Tibial artery (tissue), 4 donors: ENCODE results near the gene DDI2.
A peak's percentile ranks its signal among the peaks of the same experiment; 100 is the strongest.

ENCODE experiments used
- DNase-seq, 2 donors: peaks; one replicate each; pipeline ENCODE4 v3.0.0-alpha.2; 2019
- H3K27ac ChIP-seq, 2 donors: fragments of 200-600 bp; sonication (generic) in 1 of 2; 1 replicate in 1 of 2; 2 replicates in 1 of 2; pipeline ENCODE4 v1.5.1; 2018 to 2019; ENCODE audit warnings: mild to moderate bottlenecking in 1 of 2
- H3K27me3 ChIP-seq, 2 donors: fragments of 200-600 bp; sonication (generic) in 1 of 2; one replicate each; pipeline versions ENCODE4 v1.5.1 to v1.6.0; 2016 to 2019
- H3K36me3 ChIP-seq, 3 donors: fragments of 200-600 bp; sonication (generic) in 2 of 3; one replicate each; pipeline ENCODE4 v1.5.1; 2016 to 2019; ENCODE audit warnings: mild to moderate bottlenecking in 2 of 3
- H3K4me1 ChIP-seq, 4 donors: fragments of 200-600 bp; sonication (generic) in 2 of 4; 1 replicate in 3 of 4; 2 replicates in 1 of 4; pipeline ENCODE4 v1.5.1; 2016 to 2019
- H3K4me3 ChIP-seq, 2 donors: fragments of 200-600 bp; sonication (generic) in 1 of 2; 1 replicate in 1 of 2; 2 replicates in 1 of 2; pipeline ENCODE4 v1.5.1; 2018 to 2019; ENCODE audit warnings: mild to moderate bottlenecking in 2 of 2
- H3K9me3 ChIP-seq, 3 donors: fragments of 200-600 bp; sonication (generic) in 1 of 3; one replicate each; pipeline ENCODE4 v1.5.1; 2016 to 2019
- CTCF ChIP-seq, 2 experiments: fragments of 200-600 bp in 1 of 2; fragments of 450-650 bp in 1 of 2; IDR thresholded peaks; one replicate each; pipeline ENCODE4 v1.5.1; 2017 to 2019; ENCODE audit warnings: antibody characterized with exemption in 2 of 2, mild to moderate bottlenecking in 1 of 2, moderate library complexity in 1 of 2
- intact Hi-C: fragments of 100-400 bp; cut with DNase I; formaldehyde crosslinking; loops from one replicate; pipeline ENCODE4 v1.15.0; 2023; ENCODE audit warnings: low total_unique reads

The DDI2 gene

DNA sequence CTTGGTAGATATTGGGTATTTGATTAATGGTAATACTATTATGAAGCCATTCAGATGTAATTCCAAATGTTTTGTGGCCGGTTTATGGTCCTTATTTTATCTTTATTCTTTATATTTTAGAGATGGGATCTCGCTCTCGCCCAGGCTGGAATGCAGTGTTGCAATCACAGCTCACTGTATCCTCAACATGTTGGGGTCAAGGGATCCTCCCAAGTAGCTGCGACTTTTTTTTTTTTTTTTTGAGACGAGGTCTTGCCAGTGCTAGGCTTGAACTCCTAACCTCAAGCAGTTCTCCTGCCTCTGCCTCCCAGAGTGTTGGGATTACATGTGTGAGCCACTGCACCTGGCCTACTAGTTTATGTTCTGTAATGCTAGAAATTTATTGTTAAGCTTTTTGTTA, 4.7 kb downstream of the DDI2 start:
- Histone ChIP-seq H3K36me3 (peaks cover 0 to 5% (median 0%) of the 10 kb centered on the region in 3 donors), H3K27ac (no peak overlapping the region), H3K4me1 (peaks cover 0 to 35% (median 23%) of the 10 kb centered on the region in 4 donors), H3K27me3 (no peaks in the 10 kb centered on the region), H3K4me3 (no peak overlapping the region), H3K9me3 (no peaks in the 10 kb centered on the region)
- peak in 1 of 2 donors; percentile 21 for DNase-seq
- intact Hi-C loops, result loop anchor here (5.0 kb wide), 1 partner anchor 60 kb away; the partner anchor contains the start of gene PLEKHM2
- TF ChIP-seq CTCF (IDR thresholded peaks at IDR 0.05), result no peak

DNA sequence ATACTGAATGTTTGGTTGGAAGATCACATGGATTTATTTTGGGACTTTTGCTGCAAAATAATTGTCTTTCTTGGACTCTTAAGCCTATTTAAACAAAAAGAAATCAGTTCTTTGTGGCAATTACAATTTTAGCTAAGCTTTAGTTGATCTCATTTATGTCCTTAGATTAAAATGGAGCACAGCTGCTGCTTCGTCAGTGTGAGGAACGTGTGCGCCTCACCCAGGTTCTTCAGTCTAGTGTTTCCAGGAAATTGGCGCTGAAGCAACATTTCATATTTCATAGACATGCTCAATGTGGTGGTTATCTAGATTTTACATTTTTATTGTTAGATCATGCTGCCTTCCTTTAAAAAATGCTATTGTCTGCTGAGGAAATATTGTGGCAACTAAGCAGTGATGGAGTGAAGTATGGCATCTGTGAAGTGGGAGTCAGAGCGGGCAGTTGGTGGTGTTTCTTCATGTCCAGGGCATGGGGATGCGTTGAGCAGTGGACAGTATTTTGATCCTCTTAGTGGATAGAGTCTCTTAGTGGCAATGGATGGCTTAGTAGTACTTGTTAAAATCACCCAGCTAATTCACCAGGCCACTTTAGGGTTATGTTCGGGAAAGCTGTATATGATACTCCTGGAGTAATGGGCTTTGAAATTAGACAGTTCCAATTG, 5.6 kb downstream of the DDI2 start:
- Histone ChIP-seq H3K4me3 (no peak overlapping the region), H3K27me3 (no peaks in the 10 kb centered on the region), H3K27ac (no peak overlapping the region), H3K9me3 (no peaks in the 10 kb centered on the region), H3K36me3 (peaks cover 0 to 9% (median 0%) of the 10 kb centered on the region in 3 donors), H3K4me1 (peaks cover 0 to 38% (median 23%) of the 10 kb centered on the region in 4 donors)
- no peak for DNase-seq
- no peak for TF ChIP-seq CTCF (IDR thresholded peaks at IDR 0.05)
- intact Hi-C loops, result loop anchor here (5.0 kb wide), 1 partner anchor 59 kb away; the partner anchor contains the start of gene PLEKHM2

- peaks cover 0 to 9% (median 0%) of the 10 kb centered on the region in 3 donors for H3K36me3 ChIP-seq
- TF ChIP-seq CTCF (IDR thresholded peaks at IDR 0.05), result no peak
- H3K4me1 ChIP-seq, result peaks cover 0 to 39% (median 23%) of the 10 kb centered on the region in 4 donors
- DNase-seq, result no peak
- no peak overlapping the region for H3K4me3 ChIP-seq
- no peaks in the 10 kb centered on the region for H3K9me3 ChIP-seq
- no peaks in the 10 kb centered on the region for H3K27me3 ChIP-seq
- no peak overlapping the region for H3K27ac ChIP-seq
- intact Hi-C loops, result loop anchor here (5.0 kb wide), 1 partner anchor 59 kb away; the partner anchor contains the start of gene PLEKHM2
Observed at GRCh38 chr1:15623435-15623834, 6.2 kb downstream of the DDI2 start.

DNA sequence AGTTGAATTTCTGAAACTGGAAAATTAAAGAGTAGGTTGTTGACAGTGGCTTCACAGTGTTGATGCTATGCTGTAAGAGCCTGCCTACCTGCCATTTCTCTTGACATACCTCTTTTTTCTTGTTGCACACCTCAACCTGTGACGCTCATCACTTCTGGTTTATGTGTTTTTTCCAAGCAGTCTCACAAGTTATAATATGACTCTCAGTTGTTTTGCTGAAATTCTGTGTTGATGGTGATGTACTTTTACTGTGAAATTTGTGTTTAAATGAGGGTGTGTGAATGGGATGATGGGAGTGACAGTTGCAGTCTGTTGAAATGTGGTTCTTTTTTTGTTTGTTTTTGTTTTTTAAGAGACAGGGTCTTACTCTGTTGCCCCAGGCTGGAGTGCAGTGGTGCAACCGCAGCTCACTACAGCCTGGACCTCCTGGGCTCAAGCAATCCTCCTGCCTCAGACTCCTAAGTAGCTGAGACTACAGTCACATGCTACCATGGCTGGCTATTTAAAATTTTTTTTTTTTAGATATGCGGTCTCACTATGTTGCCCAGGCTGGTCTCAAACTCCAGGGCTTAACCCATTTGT, 7.0 kb downstream of the DDI2 start:
- Histone ChIP-seq H3K36me3 (peaks cover 0 to 9% (median 0%) of the 10 kb centered on the region in 3 donors), H3K27ac (no peak overlapping the region), H3K27me3 (no peaks in the 10 kb centered on the region), H3K4me3 (no peak overlapping the region), H3K4me1 (peaks cover 0 to 31% (median 16%) of the 10 kb centered on the region in 4 donors), H3K9me3 (no peaks in the 10 kb centered on the region)
- DNase-seq, result no peak
- TF ChIP-seq CTCF (IDR thresholded peaks at IDR 0.05), result no peak
- intact Hi-C loops, result loop anchor here (5.0 kb wide), 1 partner anchor 58 kb away; the partner anchor contains the start of gene PLEKHM2

DNA sequence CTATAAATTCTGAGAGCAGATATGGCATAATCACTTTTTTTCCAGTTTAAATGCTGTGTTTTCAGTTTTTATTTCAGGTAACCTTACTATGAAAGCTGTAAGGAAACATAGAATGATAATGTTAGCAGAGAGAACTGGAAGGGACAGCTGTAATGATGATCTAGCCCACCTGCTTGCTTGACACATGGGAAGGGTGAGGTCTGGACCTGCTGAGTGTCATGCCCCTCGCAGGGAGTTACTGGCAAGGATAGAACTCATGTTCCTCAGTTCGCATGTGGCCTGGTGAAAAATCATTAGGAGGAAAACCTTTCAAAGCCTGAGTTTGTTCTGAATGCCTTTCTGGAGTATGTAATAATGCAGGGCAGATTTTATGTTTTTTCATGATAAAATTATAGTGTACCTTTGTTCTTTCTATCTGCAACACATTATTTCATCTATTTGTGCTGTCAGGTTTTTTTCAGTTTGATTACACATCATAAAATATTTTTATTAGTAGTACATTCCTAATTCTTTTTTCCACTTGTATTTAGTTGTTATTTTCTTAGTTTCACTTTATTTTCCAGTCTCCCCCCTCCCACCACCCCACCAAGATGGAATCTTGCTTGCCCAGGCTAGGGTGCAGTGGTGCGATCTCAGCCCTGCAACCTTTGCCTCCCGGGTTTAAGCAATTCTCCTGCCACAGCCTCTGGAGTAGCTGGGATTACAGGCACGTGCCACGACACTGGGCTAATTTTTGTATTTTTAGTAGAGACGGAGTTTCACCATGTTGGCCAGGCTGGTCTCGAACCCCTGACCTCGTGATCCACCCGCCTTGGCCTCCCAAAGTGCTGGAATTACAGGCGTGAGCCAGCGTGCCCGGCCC, 8.0 kb downstream of the DDI2 start:
- H3K4me1 ChIP-seq, result peaks cover 0 to 20% (median 7%) of the 10 kb centered on the region in 4 donors
- H3K27ac ChIP-seq, result no peak overlapping the region
- no peaks in the 10 kb centered on the region for H3K9me3 ChIP-seq
- H3K36me3 ChIP-seq, result peaks cover 0 to 12% (median 1%) of the 10 kb centered on the region in 3 donors
- intact Hi-C loops, result no loop called here
- no peak overlapping the region for H3K4me3 ChIP-seq
- TF ChIP-seq CTCF (IDR thresholded peaks at IDR 0.05), result no peak
- no peaks in the 10 kb centered on the region for H3K27me3 ChIP-seq
- DNase-seq, result no peak
